Raji (cell line): ENCODE results near the gene GAREM1.

Experiments used
- POLR2A ChIP-seq: IDR thresholded peaks from 2 replicates; pipeline ENCODE4 v1.6.1; 2011; ENCODE audit warnings: low read depth, low read length, control low read depth; ENCODE audit not compliant: insufficient read depth

GAREM1 gene

DNA sequence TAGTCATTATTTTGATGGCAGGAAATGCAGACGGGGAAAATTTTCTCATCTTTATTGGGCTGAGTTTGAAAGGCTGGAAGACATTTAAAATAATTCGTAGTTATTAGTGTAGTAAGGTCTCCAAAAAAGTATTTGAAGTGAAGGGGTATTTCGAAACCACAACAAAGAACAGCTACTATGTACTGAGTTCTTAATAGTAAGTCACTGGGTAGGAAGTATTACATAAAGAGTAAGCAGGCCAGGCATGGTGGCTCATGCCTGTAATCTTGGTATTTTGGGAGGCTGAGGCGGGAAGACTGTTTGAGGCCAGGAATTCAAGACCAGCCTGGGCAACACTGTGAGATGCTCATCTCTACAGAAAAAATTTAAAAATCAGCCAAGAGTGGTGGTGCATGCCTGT lies 167.3 kb downstream of the GAREM1 start:
- TF ChIP-seq POLR2A = no peak

GRCh38 chr18:32302806-32303205 lies 167.9 kb downstream of the GAREM1 start:
- TF ChIP-seq POLR2A = no peak

- TF ChIP-seq POLR2A = no peak
Measured at GRCh38 chr18:32301976-32302743, 168.5 kb downstream of the GAREM1 start.

DNA sequence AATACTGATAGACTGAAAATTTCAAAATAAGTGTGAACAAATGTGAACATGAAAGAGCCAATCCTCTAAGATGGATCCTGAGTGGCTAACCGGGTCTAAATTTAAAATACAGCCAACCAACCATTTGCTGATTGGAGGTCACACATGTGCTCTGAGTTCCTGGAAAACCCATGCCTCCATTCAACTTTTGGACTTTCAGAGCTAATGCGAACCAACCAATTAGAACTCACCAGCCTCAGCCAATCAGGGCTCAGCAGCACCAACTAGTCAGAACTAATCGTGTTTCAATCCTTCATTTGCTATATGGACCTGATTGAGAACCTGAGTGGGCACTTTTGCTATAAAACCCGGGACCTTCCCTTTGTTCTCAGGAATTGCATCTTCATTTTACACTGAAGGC lies 169.3 kb downstream of the GAREM1 start:
- TF ChIP-seq POLR2A = no peak

DNA sequence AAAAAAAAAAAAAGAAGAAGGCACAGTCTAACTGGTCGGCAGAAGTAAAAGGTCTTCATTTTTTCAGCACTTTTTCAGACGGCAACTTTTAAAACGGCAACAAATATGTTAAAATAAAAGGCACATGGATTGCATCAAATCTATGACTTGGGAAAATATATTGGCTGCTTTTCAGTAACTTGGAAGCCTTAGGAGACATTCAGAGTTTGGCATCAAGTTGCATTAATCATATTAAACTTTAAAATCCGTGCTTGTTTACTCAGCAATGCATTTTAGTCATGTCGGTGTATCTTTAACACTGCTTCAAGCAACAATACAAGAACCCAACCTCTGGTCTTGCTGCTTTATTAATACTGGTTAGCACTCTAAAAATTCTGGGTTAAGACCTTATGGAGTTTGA lies 169.8 kb downstream of the GAREM1 start:
- TF ChIP-seq POLR2A = no peak

DNA sequence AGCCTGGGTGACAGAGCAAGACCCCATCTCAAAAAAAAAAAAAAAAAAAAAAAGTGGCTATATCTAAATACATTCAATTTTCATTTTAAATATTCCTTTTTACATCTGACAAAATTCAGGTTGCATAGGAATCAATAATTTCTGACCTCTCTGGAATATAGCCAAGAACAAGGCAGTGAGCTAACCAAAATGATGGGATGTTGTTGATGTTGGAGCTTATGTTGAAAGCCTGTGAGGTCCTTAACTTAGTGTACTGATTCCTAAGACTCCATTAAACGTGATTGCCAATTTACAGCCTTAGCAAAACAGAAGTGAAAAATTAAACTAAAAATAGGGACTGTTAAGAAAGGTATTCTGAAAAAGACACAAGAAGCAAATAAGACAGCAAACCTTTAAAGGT lies 171.2 kb downstream of the GAREM1 start:
- no peak for TF ChIP-seq POLR2A

- TF ChIP-seq POLR2A = no peak
Measured at GRCh38 chr18:32298171-32298667, 172.5 kb downstream of the GAREM1 start.

- TF ChIP-seq POLR2A = no peak
Measured at GRCh38 chr18:32297579-32298170, 173.0 kb downstream of the GAREM1 start.

GRCh38 chr18:32296851-32297250 lies 173.8 kb downstream of the GAREM1 start:
- no peak for TF ChIP-seq POLR2A

DNA sequence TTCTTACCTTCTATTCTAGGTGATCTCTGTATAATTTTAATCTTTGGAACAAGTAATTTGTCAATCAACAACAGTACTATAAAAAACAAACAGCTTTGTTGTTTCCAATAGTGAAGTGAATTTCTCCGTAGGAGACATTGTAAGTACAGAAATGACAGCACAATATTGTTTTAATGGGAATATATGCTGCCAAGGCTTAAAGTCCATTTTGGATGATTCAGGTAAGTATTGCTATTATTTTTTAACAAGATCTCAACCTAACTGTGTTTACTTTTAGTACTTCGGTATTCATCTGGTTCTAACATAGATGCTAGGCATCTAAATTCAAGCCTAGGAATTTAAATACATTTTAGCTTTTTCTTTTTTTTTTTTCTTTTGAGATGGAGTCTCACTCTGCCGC lies 175.1 kb downstream of the GAREM1 start:
- TF ChIP-seq POLR2A = no peak

- no peak for TF ChIP-seq POLR2A
Measured at GRCh38 chr18:32293107-32293506, 177.6 kb downstream of the GAREM1 start.

DNA sequence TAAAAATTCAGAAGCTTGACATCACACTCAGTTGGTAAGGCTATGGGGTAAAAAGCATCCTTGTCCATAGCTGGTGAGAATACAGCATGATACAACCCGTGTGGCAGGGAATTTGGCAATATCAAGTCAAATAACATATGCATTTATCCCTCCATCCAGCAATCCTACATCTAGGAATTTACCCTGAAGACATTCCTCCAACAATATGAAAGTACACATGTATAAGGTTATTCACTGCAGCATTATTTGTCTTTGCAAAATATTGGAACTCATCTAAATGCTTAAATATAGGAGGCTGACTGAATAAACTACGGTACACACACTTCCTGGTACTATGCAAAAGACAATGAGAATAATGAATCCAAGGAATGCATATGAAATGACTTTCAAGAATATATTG lies 179.9 kb downstream of the GAREM1 start:
- TF ChIP-seq POLR2A = no peak

- TF ChIP-seq POLR2A = no peak
Measured at GRCh38 chr18:32289483-32290075, 181.1 kb downstream of the GAREM1 start.

GRCh38 chr18:32287873-32288272 lies 182.8 kb downstream of the GAREM1 start:
- no peak for TF ChIP-seq POLR2A

DNA sequence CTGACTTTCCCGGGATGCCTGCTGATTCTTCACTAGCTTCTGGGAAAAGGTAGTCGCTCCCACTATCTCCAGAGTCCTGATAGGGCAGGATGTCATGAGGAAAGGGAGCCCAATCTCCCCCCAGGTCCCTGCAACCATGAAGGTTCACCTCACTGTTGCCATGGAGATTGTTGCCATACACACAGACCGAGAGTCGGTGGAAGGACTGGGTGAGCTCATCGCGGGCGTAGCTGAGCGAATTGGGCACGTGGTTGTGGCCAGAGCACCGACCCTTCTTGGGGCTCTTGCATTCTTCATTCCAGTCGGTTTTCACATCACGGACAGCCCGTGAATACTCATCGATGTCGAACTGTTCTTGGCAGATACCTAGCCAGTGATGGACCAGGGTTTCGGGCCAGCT lies 183.4 kb downstream of the GAREM1 start:
- TF ChIP-seq POLR2A = no peak

GRCh38 chr18:32286749-32287148 lies 183.9 kb downstream of the GAREM1 start:
- no peak for TF ChIP-seq POLR2A
